ENCODE measurements around the gene HIVEP3. TPM values are rescaled to one million over a fixed set of nuclear protein-coding genes. Genes with fewer than 3 reads are reported as not detected.
"Not testable (repeated sequence)": the region's sequence is repeated elsewhere in the genome, so short reads cannot be mapped to it uniquely, and the experiment has no call there.

Gene HIVEP3
- polyA plus RNA-seq, 3 donors = 1.3 to 18.5 (median 4.6) TPM

DNA sequence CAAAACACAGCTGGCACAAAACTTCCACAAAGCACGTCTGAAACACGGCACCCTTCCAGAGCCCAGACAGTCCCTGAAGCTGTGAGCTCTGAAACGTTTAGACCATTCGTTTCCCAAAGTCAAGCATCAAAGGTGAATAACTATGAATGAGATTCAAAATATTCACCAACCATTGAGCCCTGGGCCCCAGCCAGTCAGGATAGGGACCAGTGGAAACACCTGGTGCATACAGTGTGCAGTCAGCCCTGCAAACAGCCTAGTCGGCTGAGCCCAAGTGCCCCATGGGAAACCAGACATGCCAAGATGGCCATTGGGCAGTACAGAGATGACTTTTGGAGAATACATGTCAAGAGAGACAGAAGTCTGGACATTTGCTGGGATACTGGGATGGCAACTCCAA is 343.9 kb downstream of the HIVEP3 start:
- no peak overlapping the region for H3K27ac ChIP-seq (ENCODE audit: low read depth, low read length)
- WGBS, 3 donors = 55 to 63% (median 58%) methylated on average over 5 of the region's 5 CpGs

GRCh38 chr1:41573785-41574713 is 344.7 kb downstream of the HIVEP3 start:
- no peak overlapping the region for H3K27ac ChIP-seq (ENCODE audit: low read depth, low read length)
- WGBS, 3 donors = 31 to 36% (median 33%) methylated on average over 18 of the region's 18 CpGs

- no peak overlapping the region for H3K27ac ChIP-seq (ENCODE audit: low read depth, low read length)
- 76 to 98% (median 78%) methylated on average over 3 of the region's 3 CpGs for WGBS, 3 donors
Measured at GRCh38 chr1:41573194-41573593, 345.5 kb downstream of the HIVEP3 start.

- no peak overlapping the region for H3K27ac ChIP-seq (ENCODE audit: low read depth, low read length)
- 62 to 96% (median 89%) methylated on average over 5 of the region's 5 CpGs for WGBS, 3 donors
Measured at GRCh38 chr1:41572224-41572623, 346.5 kb downstream of the HIVEP3 start.

DNA sequence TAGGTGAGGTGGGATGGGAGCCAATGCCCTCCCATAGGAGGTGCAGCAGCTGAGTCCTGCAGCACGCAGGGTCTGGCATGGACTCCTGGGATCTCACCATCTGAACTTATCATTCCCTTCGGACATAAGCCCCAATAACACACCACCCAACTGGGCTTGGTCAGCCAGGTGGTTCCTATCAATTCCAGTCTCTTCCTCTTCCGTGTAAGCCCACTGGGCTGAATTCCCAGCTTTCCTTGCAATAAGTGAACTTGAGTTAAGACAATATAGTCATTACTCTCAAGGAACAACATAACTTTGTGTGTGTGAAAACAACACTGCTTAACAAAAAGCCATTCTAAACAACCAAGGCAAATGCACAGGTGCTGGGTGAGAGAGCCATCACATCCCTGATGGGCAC is 347.7 kb downstream of the HIVEP3 start:
- WGBS, 3 donors = 60 to 65% (median 62%) methylated on average over 3 of the region's 3 CpGs
- no peak overlapping the region for H3K27ac ChIP-seq (ENCODE audit: low read depth, low read length)

- H3K27ac ChIP-seq (ENCODE audit: low read depth, low read length) = no peak overlapping the region
- WGBS, 3 donors = 96 to 98% (median 97%) methylated on average over 9 of the region's 9 CpGs
Measured at GRCh38 chr1:41568204-41568603, 350.5 kb downstream of the HIVEP3 start.

DNA sequence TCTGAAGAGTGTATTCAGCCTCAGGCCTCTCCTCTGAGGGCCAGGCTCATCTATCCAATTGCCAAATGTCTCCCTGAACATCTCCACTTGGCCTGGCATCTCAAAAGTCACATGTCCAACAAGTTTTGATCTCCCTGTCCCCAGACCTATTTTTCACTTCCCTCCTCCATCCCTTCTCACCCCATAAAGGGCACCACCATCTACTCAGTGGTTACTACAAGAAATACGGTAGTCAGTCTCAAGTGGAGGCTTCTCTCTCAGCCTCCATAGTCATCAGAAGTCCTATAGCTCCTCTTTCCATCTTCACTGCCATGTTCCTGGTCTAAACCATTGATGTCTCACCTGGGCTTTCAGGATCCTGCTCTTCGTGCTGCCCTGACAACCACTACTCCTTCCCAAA is 351.8 kb downstream of the HIVEP3 start:
- H3K27ac ChIP-seq (ENCODE audit: low read depth, low read length) = no peak overlapping the region
- 86 to 95% (median 90%) methylated on average over 2 of the region's 2 CpGs for WGBS, 3 donors

- 92 to 93% (median 93%) methylated on average over 5 of the region's 5 CpGs for WGBS, 3 donors
- no peak overlapping the region for H3K27ac ChIP-seq (ENCODE audit: low read depth, low read length)
Measured at GRCh38 chr1:41566274-41566885, 352.3 kb downstream of the HIVEP3 start.

DNA sequence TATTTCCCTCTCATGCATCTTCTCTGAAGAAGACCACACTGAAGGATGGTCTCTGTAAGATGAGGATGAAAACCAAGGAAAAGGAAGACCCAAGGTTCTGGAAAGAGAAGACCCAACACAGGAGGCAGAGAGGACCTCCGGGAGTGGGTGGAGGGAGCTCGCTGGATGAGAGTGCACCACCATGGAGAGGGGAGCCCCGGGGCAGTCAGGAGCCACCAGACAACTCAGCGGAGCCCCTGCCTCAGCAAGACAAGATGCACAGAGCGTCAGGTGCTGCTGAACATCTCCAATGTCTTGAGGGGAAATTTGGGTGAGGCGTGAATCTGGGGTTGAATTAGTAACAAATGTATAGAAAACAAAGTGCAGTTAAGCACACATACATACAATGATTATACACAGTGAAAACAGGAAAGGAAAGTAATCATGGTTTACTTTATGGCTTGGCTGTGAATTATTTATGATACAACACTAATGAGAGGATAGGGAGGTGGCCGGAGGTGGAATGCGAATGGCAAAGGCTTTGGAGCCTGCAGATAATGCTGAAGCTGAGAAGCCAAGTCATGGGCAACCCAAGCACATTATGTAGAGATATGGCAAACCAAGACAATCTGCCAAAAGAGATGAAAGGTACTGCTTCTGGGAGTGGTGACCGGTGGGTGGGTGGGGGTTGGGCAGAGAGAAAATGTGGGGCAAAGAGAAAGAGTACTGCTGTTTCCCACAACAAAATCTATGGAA is 353.8 kb downstream of the HIVEP3 start:
- no peak overlapping the region for H3K27ac ChIP-seq (ENCODE audit: low read depth, low read length)
- WGBS, 3 donors = 85 to 92% (median 88%) methylated on average over 9 of the region's 9 CpGs

DNA sequence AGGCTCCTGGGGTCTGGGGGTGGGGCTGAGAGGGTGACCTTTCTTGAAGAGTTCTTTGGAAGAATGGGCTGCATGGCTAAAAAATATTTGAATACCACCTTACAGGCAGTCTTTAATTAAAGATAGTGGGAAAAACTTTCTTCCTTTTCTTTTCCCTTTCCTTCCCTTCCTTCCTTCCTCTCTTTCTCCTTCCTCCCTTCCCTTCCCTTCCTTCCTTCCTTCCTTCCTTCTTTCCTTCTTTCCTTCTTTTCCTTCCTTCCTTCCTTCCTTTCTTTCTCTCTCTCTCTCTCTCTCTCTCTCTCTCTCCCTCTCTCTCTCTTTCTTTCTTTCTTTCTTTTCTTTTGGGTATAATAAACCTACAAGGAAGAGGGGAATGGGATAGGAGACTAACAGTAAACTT is 356.4 kb downstream of the HIVEP3 start:
- H3K27ac ChIP-seq (ENCODE audit: low read depth, low read length) = no peak overlapping the region

GRCh38 chr1:41560931-41561330 is 357.8 kb downstream of the HIVEP3 start:
- 85 to 97% (median 95%) methylated on average over 1 of the region's 1 CpG for WGBS, 3 donors
- H3K27ac ChIP-seq (ENCODE audit: low read depth, low read length) = no peak overlapping the region

GRCh38 chr1:41560496-41560895 is 358.2 kb downstream of the HIVEP3 start:
- WGBS, 3 donors = 79 to 91% (median 87%) methylated on average over 5 of the region's 5 CpGs
- no peak overlapping the region for H3K27ac ChIP-seq (ENCODE audit: low read depth, low read length)

GRCh38 chr1:41559331-41559730 is 359.4 kb downstream of the HIVEP3 start:
- 62 to 76% (median 76%) methylated on average over 5 of the region's 5 CpGs for WGBS, 3 donors

DNA sequence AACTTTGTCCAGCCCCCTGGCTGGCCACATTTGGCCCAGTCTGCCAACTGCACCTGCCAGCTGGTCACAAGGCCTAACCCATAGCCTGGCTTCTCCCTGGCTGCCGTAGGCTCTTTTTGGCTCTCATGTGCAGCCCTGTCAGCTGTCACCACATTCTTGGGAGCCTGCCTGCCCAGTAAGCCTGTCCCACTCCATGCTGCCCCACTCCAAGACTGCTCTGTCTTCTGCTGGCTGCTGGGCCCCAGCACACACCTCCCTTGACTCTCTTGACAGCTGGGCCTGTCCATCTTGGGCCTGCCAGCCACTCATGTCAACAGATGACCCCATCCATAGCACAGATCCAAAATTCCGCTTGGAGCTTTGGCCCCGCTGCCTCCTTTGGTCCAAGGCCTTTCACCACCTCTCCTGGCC is 360.0 kb downstream of the HIVEP3 start:
- no peak overlapping the region for H3K27ac ChIP-seq (ENCODE audit: low read depth, low read length)
- 74 to 76% (median 76%) methylated on average over 3 of the region's 3 CpGs for WGBS, 3 donors

More at GRCh38 chr1:41559331-41559730, 359.4 kb downstream of the HIVEP3 start:
- no peak overlapping the region for H3K27ac ChIP-seq (ENCODE audit: low read depth, low read length)

- WGBS, 3 donors = 87 to 90% (median 87%) methylated on average over 13 of the region's 13 CpGs
- no peak overlapping the region for H3K27ac ChIP-seq (ENCODE audit: low read depth, low read length)
Measured at GRCh38 chr1:41557751-41558455, 360.8 kb downstream of the HIVEP3 start.

GRCh38 chr1:41554746-41555145 is 364.0 kb downstream of the HIVEP3 start:
- WGBS, 3 donors = 87 to 97% (median 91%) methylated on average over 5 of the region's 5 CpGs
- not testable (repeated sequence) for H3K27ac ChIP-seq (ENCODE audit: low read depth, low read length)

DNA sequence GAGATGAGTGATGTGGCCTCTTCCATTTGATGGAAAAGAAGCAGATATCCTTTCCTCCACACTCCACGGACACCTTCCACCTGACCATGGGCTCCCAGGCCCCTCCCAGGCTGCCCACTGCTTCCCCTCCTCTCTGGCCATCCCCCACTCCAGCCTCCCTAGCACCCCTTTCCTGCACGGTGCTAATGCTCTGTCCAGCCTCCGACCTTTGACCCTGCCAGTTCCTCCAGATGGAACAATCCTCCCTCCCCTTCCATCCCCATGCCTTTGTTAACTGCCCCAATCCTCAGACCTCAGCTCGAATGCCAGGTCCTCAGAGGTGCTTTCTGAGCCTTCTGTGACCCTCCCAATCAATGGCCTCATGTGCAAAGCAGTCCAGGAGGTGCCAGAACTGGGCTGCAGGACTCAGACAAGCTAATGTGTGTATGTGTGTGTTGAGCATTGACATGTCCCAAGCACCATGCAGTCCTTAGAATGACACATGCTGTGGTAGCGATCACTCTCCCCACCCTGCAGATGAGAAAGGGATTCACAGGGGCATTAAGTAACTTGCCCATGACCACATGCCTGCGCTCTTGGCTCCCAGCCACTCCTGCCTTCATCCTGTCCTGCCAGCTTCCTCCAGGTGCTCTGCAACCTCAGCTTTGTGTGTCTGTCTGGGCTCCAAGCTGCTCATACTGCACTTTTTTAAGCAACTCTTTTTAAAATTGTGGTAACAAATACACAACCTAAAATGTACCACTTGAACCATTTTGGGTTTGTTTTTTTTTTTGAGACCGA is 370.8 kb downstream of the HIVEP3 start:
- H3K27ac ChIP-seq (ENCODE audit: low read depth, low read length) = no peak overlapping the region
- 70 to 85% (median 77%) methylated on average over 7 of the region's 7 CpGs for WGBS, 3 donors

DNA sequence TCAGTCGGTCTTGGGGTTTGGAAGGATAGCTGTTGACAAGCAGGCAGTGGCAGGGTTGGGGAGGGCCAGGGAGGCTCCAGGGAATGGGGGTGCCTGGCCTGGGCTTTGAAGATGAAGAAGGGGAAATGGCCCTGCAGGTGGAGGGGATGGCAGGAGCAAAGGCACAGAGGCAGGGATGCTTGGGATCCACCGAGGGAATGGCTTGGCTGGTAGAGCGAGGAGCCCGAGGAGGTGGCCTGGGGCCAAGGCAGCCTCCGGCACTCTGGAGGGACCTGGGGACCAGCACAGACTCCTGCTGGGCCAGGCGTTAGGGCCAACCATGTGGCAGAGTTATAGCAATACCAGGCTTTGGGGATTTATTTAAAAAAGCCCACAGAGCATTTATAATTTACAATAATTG is 371.4 kb downstream of the HIVEP3 start:
- WGBS, 3 donors = 77 to 87% (median 85%) methylated on average over 6 of the region's 6 CpGs
- H3K27ac ChIP-seq (ENCODE audit: low read depth, low read length) = no peak overlapping the region

Data from adipose tissue (tissue), 3 donors.